Breast epithelium (tissue), 3 donors: ENCODE results near the gene TBC1D9B.

ENCODE experiments used
- POLR2A ChIP-seq: fragments of 450-650 bp; IDR thresholded peaks from one replicate; pipeline ENCODE4 v1.6.1; 2016; ENCODE audit warnings: antibody characterized with exemption, mild to moderate bottlenecking, moderate library complexity
- POLR2AphosphoS5 ChIP-seq, 3 donors: sonication (generic); formaldehyde crosslinking; IDR thresholded peaks; one replicate each; pipeline ENCODE4 v1.6.1; 2017; ENCODE audit warnings: antibody characterized with exemption in 3 of 3
- TF ChIP-seq, protein P1 (sequence below), 3 donors: fragments of 450-650 bp; IDR thresholded peaks; one replicate each; pipeline ENCODE4 v1.5.1; 2016 to 2017; ENCODE audit warnings: antibody characterized with exemption in 3 of 3, mild to moderate bottlenecking in 3 of 3, moderate library complexity in 3 of 3

DNA sequence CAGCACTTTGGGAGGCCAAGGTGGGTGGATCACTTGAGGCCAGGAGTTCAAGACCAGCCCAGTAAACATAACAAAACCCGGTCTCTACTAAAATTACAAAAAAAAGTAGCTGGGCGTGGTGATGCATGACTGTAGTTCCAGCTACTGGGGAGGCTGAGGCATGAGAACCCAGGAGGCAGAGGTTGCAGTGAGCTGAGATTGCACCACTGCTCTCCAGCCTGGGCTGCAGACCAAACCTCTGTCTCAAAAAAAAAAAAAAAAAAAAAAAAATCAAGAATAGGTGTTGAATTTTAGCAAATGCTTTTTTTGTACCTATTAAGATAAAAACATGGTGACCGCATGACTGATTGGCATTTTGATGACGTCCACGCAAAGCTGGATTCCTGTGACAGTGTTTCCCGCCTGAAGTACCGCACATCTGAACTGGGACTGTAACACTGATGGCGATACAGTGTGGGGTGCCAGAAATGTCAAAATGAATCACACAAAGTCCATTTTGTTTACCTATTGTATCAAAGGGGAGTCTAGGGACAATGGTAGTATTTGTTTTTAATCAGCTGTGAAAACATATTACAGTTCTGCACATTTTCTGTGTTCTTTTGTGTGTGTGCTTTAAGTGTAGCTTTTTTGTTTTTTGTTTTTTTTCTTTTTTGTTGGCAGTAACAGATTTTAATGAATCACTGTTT lies 23.2 kb upstream of the TBC1D9B start:
- TF ChIP-seq, protein P1, sequence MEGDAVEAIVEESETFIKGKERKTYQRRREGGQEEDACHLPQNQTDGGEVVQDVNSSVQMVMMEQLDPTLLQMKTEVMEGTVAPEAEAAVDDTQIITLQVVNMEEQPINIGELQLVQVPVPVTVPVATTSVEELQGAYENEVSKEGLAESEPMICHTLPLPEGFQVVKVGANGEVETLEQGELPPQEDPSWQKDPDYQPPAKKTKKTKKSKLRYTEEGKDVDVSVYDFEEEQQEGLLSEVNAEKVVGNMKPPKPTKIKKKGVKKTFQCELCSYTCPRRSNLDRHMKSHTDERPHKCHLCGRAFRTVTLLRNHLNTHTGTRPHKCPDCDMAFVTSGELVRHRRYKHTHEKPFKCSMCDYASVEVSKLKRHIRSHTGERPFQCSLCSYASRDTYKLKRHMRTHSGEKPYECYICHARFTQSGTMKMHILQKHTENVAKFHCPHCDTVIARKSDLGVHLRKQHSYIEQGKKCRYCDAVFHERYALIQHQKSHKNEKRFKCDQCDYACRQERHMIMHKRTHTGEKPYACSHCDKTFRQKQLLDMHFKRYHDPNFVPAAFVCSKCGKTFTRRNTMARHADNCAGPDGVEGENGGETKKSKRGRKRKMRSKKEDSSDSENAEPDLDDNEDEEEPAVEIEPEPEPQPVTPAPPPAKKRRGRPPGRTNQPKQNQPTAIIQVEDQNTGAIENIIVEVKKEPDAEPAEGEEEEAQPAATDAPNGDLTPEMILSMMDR (IDR thresholded peaks at IDR 0.05), result no peak
- no peak for TF ChIP-seq POLR2A
- TF ChIP-seq POLR2AphosphoS5 (IDR thresholded peaks at IDR 0.05), result no peak
